HCT116 (cell line): Measurements from ENCODE around the gene DIDO1.

Experiments used
- CEBPB ChIP-seq: IDR thresholded peaks from 2 replicates; pipeline ENCODE4 v1.6.1; 2012; ENCODE audit warnings: low read depth
- CTCF ChIP-seq, 3 experiments: fragments of 200-600 bp in 1 of 3; sonication (generic) in 1 of 3; IDR thresholded peaks in 2 of 3; conservative IDR thresholded peaks in 1 of 3; 2 replicates each; pipeline ENCODE4 v1.5.1; 2012 to 2017; ENCODE audit warnings: low read depth in 2 of 3, low read length in 2 of 3, antibody characterized with exemption in 1 of 3, borderline replicate concordance in 1 of 3, control low read depth in 1 of 3, mild to moderate bottlenecking in 1 of 3, mixed read lengths in 1 of 3, mixed run types in 1 of 3, moderate library complexity in 1 of 3; ENCODE audit not compliant: insufficient read depth in 1 of 3
- EGR1 ChIP-seq: IDR thresholded peaks from 2 replicates; pipeline ENCODE4 v1.6.1; 2012; ENCODE audit warnings: low read depth
- ELF1 ChIP-seq: IDR thresholded peaks from 2 replicates; pipeline ENCODE4 v1.6.1; 2012; ENCODE audit warnings: low read depth, borderline replicate concordance
- EZH2 ChIP-seq: fragments of 200-600 bp; sonication (generic); IDR thresholded peaks from 2 replicates; pipeline ENCODE4 v1.6.1; 2017; ENCODE audit warnings: antibody characterized with exemption, mixed run types
- MAX ChIP-seq: IDR thresholded peaks from 2 replicates; pipeline ENCODE4 v1.6.1; 2012
- POLR2A ChIP-seq: IDR thresholded peaks from 2 replicates; pipeline ENCODE4 v1.7.0; 2011; ENCODE audit warnings: borderline replicate concordance; ENCODE audit not compliant: insufficient read depth, insufficient read length; ENCODE audit errors: extremely low read depth
- POLR2AphosphoS5 ChIP-seq: IDR thresholded peaks from 2 replicates; pipeline ENCODE4 v1.6.1; 2011; ENCODE audit warnings: mild to moderate bottlenecking, low read depth, low read length, moderate library complexity
- SP1 ChIP-seq: IDR thresholded peaks from 2 replicates; pipeline ENCODE4 v1.6.1; 2012; ENCODE audit warnings: low read depth
- SRF ChIP-seq: IDR thresholded peaks from 2 replicates; pipeline ENCODE4 v1.6.1; 2012; ENCODE audit warnings: low read depth
- TCF7L2 ChIP-seq: IDR thresholded peaks from 2 replicates; pipeline ENCODE4 v1.7.0; 2011; ENCODE audit warnings: borderline replicate concordance, inconsistent platforms; ENCODE audit not compliant: insufficient read depth, insufficient read length; ENCODE audit errors: extremely low read depth
- YY1 ChIP-seq: IDR thresholded peaks from 2 replicates; pipeline ENCODE4 v1.6.1; 2011; ENCODE audit warnings: low read length, low read depth, moderate library complexity, mild to moderate bottlenecking; ENCODE audit not compliant: insufficient replicate concordance; ENCODE audit errors: extremely low read depth

- TF ChIP-seq EZH2 (no peak), CTCF (IDR thresholded peaks at IDR 0.05 in 2 of 3, conservative IDR thresholded peaks at IDR 0.05 in 1 of 3; ENCODE audit: borderline replicate concordance in 1 of 3, insufficient read depth in 1 of 3, low read depth in 2 of 3, low read length in 2 of 3) (no peak), TCF7L2 (no peak), ELF1 (no peak), CEBPB (no peak), POLR2A (no peak), POLR2AphosphoS5 (no peak), YY1 (no peak), MAX (no peak), EGR1 (no peak), SP1 (no peak), SRF (no peak)
Observed at GRCh38 chr20:62891111-62891510, 35.2 kb downstream of the DIDO1 start.
